ENCODE results near the gene BBS1.

DNA sequence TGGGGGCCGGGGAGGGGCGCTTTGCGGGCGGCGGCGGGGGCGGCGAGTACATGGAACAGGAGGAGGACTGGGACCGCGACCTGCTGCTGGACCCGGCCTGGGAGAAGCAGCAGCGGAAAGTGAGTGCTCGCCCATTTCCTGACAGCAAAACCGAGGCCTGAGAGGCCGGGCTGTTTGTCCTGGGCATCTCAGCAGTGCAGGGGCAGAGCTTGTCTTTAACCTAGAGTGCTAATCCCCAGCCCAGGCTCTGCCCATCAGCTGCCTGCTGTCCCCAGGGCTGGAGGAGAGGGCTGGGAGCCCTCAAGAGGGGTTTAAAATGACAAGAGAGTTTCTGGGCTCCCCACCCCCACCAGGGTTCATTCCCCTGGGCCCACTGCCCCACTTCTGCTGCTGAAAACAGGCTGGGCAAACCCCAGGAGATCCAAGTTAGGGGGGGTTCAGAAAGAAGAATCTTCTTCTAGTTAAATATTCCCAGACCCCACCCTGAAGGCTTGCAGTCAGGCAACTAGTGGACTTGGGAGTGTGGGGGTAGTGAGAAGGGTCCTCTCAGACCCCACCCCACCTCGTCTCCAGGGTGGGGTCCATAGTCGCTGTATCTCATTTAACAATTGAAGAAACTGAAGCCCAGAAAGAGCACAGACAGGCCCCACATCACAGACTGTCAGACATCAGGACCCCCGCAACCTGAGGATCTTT is 36.7 kb downstream of the BBS1 start:
- TF ChIP-seq, protein P1, sequence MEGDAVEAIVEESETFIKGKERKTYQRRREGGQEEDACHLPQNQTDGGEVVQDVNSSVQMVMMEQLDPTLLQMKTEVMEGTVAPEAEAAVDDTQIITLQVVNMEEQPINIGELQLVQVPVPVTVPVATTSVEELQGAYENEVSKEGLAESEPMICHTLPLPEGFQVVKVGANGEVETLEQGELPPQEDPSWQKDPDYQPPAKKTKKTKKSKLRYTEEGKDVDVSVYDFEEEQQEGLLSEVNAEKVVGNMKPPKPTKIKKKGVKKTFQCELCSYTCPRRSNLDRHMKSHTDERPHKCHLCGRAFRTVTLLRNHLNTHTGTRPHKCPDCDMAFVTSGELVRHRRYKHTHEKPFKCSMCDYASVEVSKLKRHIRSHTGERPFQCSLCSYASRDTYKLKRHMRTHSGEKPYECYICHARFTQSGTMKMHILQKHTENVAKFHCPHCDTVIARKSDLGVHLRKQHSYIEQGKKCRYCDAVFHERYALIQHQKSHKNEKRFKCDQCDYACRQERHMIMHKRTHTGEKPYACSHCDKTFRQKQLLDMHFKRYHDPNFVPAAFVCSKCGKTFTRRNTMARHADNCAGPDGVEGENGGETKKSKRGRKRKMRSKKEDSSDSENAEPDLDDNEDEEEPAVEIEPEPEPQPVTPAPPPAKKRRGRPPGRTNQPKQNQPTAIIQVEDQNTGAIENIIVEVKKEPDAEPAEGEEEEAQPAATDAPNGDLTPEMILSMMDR (IDR thresholded peaks at IDR 0.05; ENCODE audit: low read depth, low read length, missing input control) = no peak
- TF ChIP-seq, protein P2, sequence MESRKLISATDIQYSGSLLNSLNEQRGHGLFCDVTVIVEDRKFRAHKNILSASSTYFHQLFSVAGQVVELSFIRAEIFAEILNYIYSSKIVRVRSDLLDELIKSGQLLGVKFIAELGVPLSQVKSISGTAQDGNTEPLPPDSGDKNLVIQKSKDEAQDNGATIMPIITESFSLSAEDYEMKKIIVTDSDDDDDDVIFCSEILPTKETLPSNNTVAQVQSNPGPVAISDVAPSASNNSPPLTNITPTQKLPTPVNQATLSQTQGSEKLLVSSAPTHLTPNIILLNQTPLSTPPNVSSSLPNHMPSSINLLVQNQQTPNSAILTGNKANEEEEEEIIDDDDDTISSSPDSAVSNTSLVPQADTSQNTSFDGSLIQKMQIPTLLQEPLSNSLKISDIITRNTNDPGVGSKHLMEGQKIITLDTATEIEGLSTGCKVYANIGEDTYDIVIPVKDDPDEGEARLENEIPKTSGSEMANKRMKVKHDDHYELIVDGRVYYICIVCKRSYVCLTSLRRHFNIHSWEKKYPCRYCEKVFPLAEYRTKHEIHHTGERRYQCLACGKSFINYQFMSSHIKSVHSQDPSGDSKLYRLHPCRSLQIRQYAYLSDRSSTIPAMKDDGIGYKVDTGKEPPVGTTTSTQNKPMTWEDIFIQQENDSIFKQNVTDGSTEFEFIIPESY (IDR thresholded peaks at IDR 0.05) = no peak
- TF ChIP-seq, protein P3, sequence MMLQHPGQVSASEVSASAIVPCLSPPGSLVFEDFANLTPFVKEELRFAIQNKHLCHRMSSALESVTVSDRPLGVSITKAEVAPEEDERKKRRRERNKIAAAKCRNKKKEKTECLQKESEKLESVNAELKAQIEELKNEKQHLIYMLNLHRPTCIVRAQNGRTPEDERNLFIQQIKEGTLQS (IDR thresholded peaks at IDR 0.05) = no peak
- no peak for TF ChIP-seq JUND (IDR thresholded peaks at IDR 0.05)
